ENCODE data around the gene KCNH5. TPM values are rescaled to one million over a fixed set of nuclear protein-coding genes. Genes with fewer than 3 reads are reported as not detected.

KCNH5 gene
- total RNA-seq, 2 donors from 2014 or later = not detected

- DNase-seq (no peak), ATAC-seq (replicated peaks in 1 of 2) (no peak)
- Mint-ChIP-seq H3K4me3 (no peak overlapping the region), H3K27me3 (ENCODE audit: low read depth) (no peaks in the 10 kb centered on the region), H3K27ac (no peak overlapping the region), H3K4me1 (ENCODE audit: low read depth) (no peaks in the 10 kb centered on the region), H3K9me3 (peaks cover 0 to 2% of the 10 kb centered on the region in 2 donors), H3K36me3 (ENCODE audit: insufficient read depth in 2 of 2) (no peaks in the 10 kb centered on the region)
Measured at GRCh38 chr14:63032076-63032475, 13.2 kb downstream of the KCNH5 start.

- Mint-ChIP-seq H3K27me3 (ENCODE audit: low read depth) (no peaks in the 10 kb centered on the region), H3K4me1 (ENCODE audit: low read depth) (no peaks in the 10 kb centered on the region), H3K4me3 (no peak overlapping the region), H3K9me3 (peaks cover 2 to 5% of the 10 kb centered on the region in 2 donors), H3K27ac (no peak overlapping the region), H3K36me3 (ENCODE audit: insufficient read depth in 2 of 2) (no peaks in the 10 kb centered on the region)
- DNase-seq (no peak), ATAC-seq (replicated peaks in 1 of 2) (no peak)
Measured at GRCh38 chr14:63030113-63030512, 15.1 kb downstream of the KCNH5 start.

GRCh38 chr14:63027719-63028118 lies 17.5 kb downstream of the KCNH5 start:
- ATAC-seq (replicated peaks in 1 of 2) (no peak), DNase-seq (no peak)
- H3K9me3 Mint-ChIP-seq = peaks cover 2 to 5% of the 10 kb centered on the region in 2 donors
- H3K27me3 Mint-ChIP-seq (ENCODE audit: low read depth) = no peaks in the 10 kb centered on the region
- H3K27ac Mint-ChIP-seq = no peak overlapping the region
- no peaks in the 10 kb centered on the region for H3K36me3 Mint-ChIP-seq (ENCODE audit: insufficient read depth in 2 of 2)
- H3K4me1 Mint-ChIP-seq (ENCODE audit: low read depth) = no peaks in the 10 kb centered on the region
- no peak overlapping the region for H3K4me3 Mint-ChIP-seq

- Mint-ChIP-seq H3K9me3 (peaks cover 2 to 5% of the 10 kb centered on the region in 2 donors), H3K27ac (no peak overlapping the region), H3K36me3 (ENCODE audit: insufficient read depth in 2 of 2) (no peaks in the 10 kb centered on the region), H3K4me3 (no peak overlapping the region), H3K27me3 (ENCODE audit: low read depth) (no peaks in the 10 kb centered on the region), H3K4me1 (ENCODE audit: low read depth) (no peaks in the 10 kb centered on the region)
- DNase-seq (no peak), ATAC-seq (replicated peaks in 1 of 2) (no peak)
Measured at GRCh38 chr14:63026491-63026890, 18.8 kb downstream of the KCNH5 start.

GRCh38 chr14:63014621-63015020 lies 30.6 kb downstream of the KCNH5 start:
- no peak for ATAC-seq (replicated peaks in 1 of 2)
- no peak overlapping the region for H3K4me3 Mint-ChIP-seq
- no peaks in the 10 kb centered on the region for H3K27me3 Mint-ChIP-seq (ENCODE audit: low read depth)
- H3K4me1 Mint-ChIP-seq (ENCODE audit: low read depth) = no peaks in the 10 kb centered on the region
- no peaks in the 10 kb centered on the region for H3K9me3 Mint-ChIP-seq
- no peak for DNase-seq
- H3K27ac Mint-ChIP-seq = no peak overlapping the region
- H3K36me3 Mint-ChIP-seq (ENCODE audit: insufficient read depth in 2 of 2) = no peaks in the 10 kb centered on the region

GRCh38 chr14:63012171-63012570 lies 33.1 kb downstream of the KCNH5 start:
- Mint-ChIP-seq H3K27me3 (ENCODE audit: low read depth) (no peaks in the 10 kb centered on the region), H3K4me3 (no peak overlapping the region), H3K36me3 (ENCODE audit: insufficient read depth in 2 of 2) (no peaks in the 10 kb centered on the region), H3K9me3 (no peaks in the 10 kb centered on the region), H3K27ac (no peak overlapping the region), H3K4me1 (ENCODE audit: low read depth) (no peaks in the 10 kb centered on the region)
- ATAC-seq (replicated peaks in 1 of 2) (no peak), DNase-seq (no peak)

- ATAC-seq (replicated peaks in 1 of 2) = no peak
Measured at GRCh38 chr14:63011623-63012022, 33.6 kb downstream of the KCNH5 start.

GRCh38 chr14:63009495-63009894 lies 35.8 kb downstream of the KCNH5 start:
- no peaks in the 10 kb centered on the region for H3K4me1 Mint-ChIP-seq (ENCODE audit: low read depth)
- H3K27me3 Mint-ChIP-seq (ENCODE audit: low read depth) = no peaks in the 10 kb centered on the region
- no peak for DNase-seq
- no peak overlapping the region for H3K4me3 Mint-ChIP-seq
- ATAC-seq (replicated peaks in 1 of 2) = no peak
- no peaks in the 10 kb centered on the region for H3K9me3 Mint-ChIP-seq
- no peaks in the 10 kb centered on the region for H3K36me3 Mint-ChIP-seq (ENCODE audit: insufficient read depth in 2 of 2)
- H3K27ac Mint-ChIP-seq = no peak overlapping the region

More at GRCh38 chr14:63011623-63012022, 33.6 kb downstream of the KCNH5 start:
- H3K27me3 Mint-ChIP-seq (ENCODE audit: low read depth) = no peaks in the 10 kb centered on the region
- no peak for DNase-seq
- no peaks in the 10 kb centered on the region for H3K4me1 Mint-ChIP-seq (ENCODE audit: low read depth)
- H3K4me3 Mint-ChIP-seq = no peak overlapping the region
- no peak overlapping the region for H3K27ac Mint-ChIP-seq
- H3K36me3 Mint-ChIP-seq (ENCODE audit: insufficient read depth in 2 of 2) = no peaks in the 10 kb centered on the region
- H3K9me3 Mint-ChIP-seq = no peaks in the 10 kb centered on the region

GRCh38 chr14:63006531-63006930 lies 38.7 kb downstream of the KCNH5 start:
- Mint-ChIP-seq H3K36me3 (ENCODE audit: insufficient read depth in 2 of 2) (no peaks in the 10 kb centered on the region), H3K4me3 (peak overlapping the region in 1 of 2 donors; percentile 15), H3K27me3 (ENCODE audit: low read depth) (no peaks in the 10 kb centered on the region), H3K4me1 (ENCODE audit: low read depth) (no peaks in the 10 kb centered on the region), H3K27ac (no peak overlapping the region), H3K9me3 (no peaks in the 10 kb centered on the region)
- DNase-seq = no peak
- peak; percentile 40 to 92 for ATAC-seq (replicated peaks in 1 of 2)

GRCh38 chr14:62994096-62994495 lies 51.2 kb downstream of the KCNH5 start:
- Mint-ChIP-seq H3K4me1 (ENCODE audit: low read depth) (no peaks in the 10 kb centered on the region), H3K4me3 (no peak overlapping the region), H3K9me3 (peaks cover 2 to 4% of the 10 kb centered on the region in 2 donors), H3K27ac (no peak overlapping the region), H3K36me3 (ENCODE audit: insufficient read depth in 2 of 2) (no peaks in the 10 kb centered on the region), H3K27me3 (ENCODE audit: low read depth) (no peaks in the 10 kb centered on the region)
- no peak for ATAC-seq (replicated peaks in 1 of 2)
- no peak for DNase-seq

- H3K27me3 Mint-ChIP-seq (ENCODE audit: low read depth) = no peaks in the 10 kb centered on the region
- H3K4me1 Mint-ChIP-seq (ENCODE audit: low read depth) = no peaks in the 10 kb centered on the region
- ATAC-seq (replicated peaks in 1 of 2) (no peak), DNase-seq (no peak)
- H3K36me3 Mint-ChIP-seq (ENCODE audit: insufficient read depth in 2 of 2) = no peaks in the 10 kb centered on the region
- no peak overlapping the region for H3K4me3 Mint-ChIP-seq
- peak overlapping the region; percentile 26 for H3K27ac Mint-ChIP-seq
- H3K9me3 Mint-ChIP-seq = peaks cover 8 to 10% of the 10 kb centered on the region in 2 donors
Measured at GRCh38 chr14:62988967-62989366, 56.3 kb downstream of the KCNH5 start.

- Mint-ChIP-seq H3K4me3 (no peak overlapping the region), H3K36me3 (ENCODE audit: insufficient read depth in 2 of 2) (no peaks in the 10 kb centered on the region), H3K27me3 (ENCODE audit: low read depth) (no peaks in the 10 kb centered on the region), H3K27ac (no peak overlapping the region), H3K9me3 (peaks cover 5% of the 10 kb centered on the region in 2 donors), H3K4me1 (ENCODE audit: low read depth) (no peaks in the 10 kb centered on the region)
- ATAC-seq (replicated peaks in 1 of 2) (no peak), DNase-seq (no peak)
Measured at GRCh38 chr14:62983821-62984220, 61.4 kb downstream of the KCNH5 start.

- Mint-ChIP-seq H3K27me3 (ENCODE audit: low read depth) (no peaks in the 10 kb centered on the region), H3K4me3 (no peak overlapping the region), H3K9me3 (peaks cover 0 to 5% of the 10 kb centered on the region in 2 donors), H3K27ac (no peak overlapping the region), H3K4me1 (ENCODE audit: low read depth) (no peaks in the 10 kb centered on the region), H3K36me3 (ENCODE audit: insufficient read depth in 2 of 2) (no peaks in the 10 kb centered on the region)
- ATAC-seq (replicated peaks in 1 of 2) (no peak), DNase-seq (no peak)
Measured at GRCh38 chr14:62980693-62981092, 64.6 kb downstream of the KCNH5 start.

GRCh38 chr14:62957562-62957961 lies 87.7 kb downstream of the KCNH5 start:
- peaks cover 5% of the 10 kb centered on the region for H3K27me3 Mint-ChIP-seq (ENCODE audit: low read depth)
- no peaks in the 10 kb centered on the region for H3K4me1 Mint-ChIP-seq (ENCODE audit: low read depth)
- no peaks in the 10 kb centered on the region for H3K36me3 Mint-ChIP-seq (ENCODE audit: insufficient read depth in 2 of 2)
- H3K27ac Mint-ChIP-seq = no peak overlapping the region
- peaks cover 2 to 7% of the 10 kb centered on the region in 2 donors for H3K9me3 Mint-ChIP-seq
- ATAC-seq (replicated peaks in 1 of 2) (no peak), DNase-seq (no peak)
- no peak overlapping the region for H3K4me3 Mint-ChIP-seq

Data from activated T-cell treated with anti-CD3 and anti-CD28 coated beads, Interleukin-2, amount 50 U/mL, for 72 hours (primary cell).